Neural progenitor cell (in vitro differentiated cells): ENCODE data around the gene OPCML. TPM values are rescaled to one million over a fixed set of nuclear protein-coding genes. Genes with fewer than 3 reads are reported as not detected.

ENCODE experiments used
- DNase-seq: peaks from one replicate; pipeline ENCODE4 v3.0.0-alpha.2; 2016; ENCODE audit warnings: low spot score
- H2AFZ ChIP-seq: fragments of 200-600 bp; sonication (generic); replicated peaks from 2 replicates; pipeline ENCODE4 v1.6.1; 2016; ENCODE audit warnings: antibody characterized with exemption
- H3F3A ChIP-seq: fragments of 200-600 bp; sonication (generic); 2 replicates; pipeline ENCODE4 v1.6.1; 2016; ENCODE audit warnings: antibody characterized with exemption, low read depth
- H3K27ac ChIP-seq: fragments of 200-600 bp; sonication (generic); 2 replicates; pipeline ENCODE4 v1.5.1; 2016; ENCODE audit warnings: mild to moderate bottlenecking
- H3K27me3 ChIP-seq: fragments of 200-600 bp; sonication (generic); 2 replicates; pipeline ENCODE4 v1.6.1; 2016; ENCODE audit warnings: mild to moderate bottlenecking, moderate library complexity
- H3K36me3 ChIP-seq: fragments of 200-600 bp; sonication (generic); 2 replicates; pipeline ENCODE4 v1.5.1; 2016
- H3K4me1 ChIP-seq: fragments of 200-600 bp; sonication (generic); 2 replicates; pipeline ENCODE4 v1.6.1; 2016; ENCODE audit warnings: mixed run types
- H3K4me2 ChIP-seq: fragments of 200-600 bp; sonication (generic); 2 replicates; pipeline ENCODE4 v1.6.1; 2016
- H3K4me3 ChIP-seq: fragments of 200-600 bp; sonication (generic); 2 replicates; pipeline ENCODE4 v1.5.1; 2016
- H3K79me2 ChIP-seq: fragments of 200-600 bp; sonication (generic); 2 replicates; pipeline ENCODE4 v1.6.1; 2016; ENCODE audit warnings: low read depth
- H3K9ac ChIP-seq: fragments of 200-600 bp; sonication (generic); 2 replicates; pipeline ENCODE4 v1.6.1; 2016
- H3K9me3 ChIP-seq: fragments of 200-600 bp; sonication (generic); 2 replicates; pipeline ENCODE4 v1.5.1; 2016; ENCODE audit warnings: low read depth
- H4K20me1 ChIP-seq: fragments of 200-600 bp; sonication (generic); 2 replicates; pipeline ENCODE4 v1.6.1; 2016; ENCODE audit warnings: low read depth
- H3K27ac Mint-ChIP-seq: 3 replicates; pipeline ENCODE4 v1.8.0; 2021; ENCODE audit warnings: mixed read lengths
- H3K27me3 Mint-ChIP-seq: 2 replicates; pipeline ENCODE4 v1.8.0; 2022; ENCODE audit warnings: low read depth, mild to moderate bottlenecking, inconsistent platforms, moderate library complexity, mixed read lengths; ENCODE audit not compliant: insufficient read depth
- H3K36me3 Mint-ChIP-seq: 3 replicates; pipeline ENCODE4 v1.8.0; 2021; ENCODE audit warnings: mixed read lengths
- H3K4me1 Mint-ChIP-seq: 3 replicates; pipeline ENCODE4 v1.8.0; 2021; ENCODE audit warnings: mixed read lengths
- H3K4me3 Mint-ChIP-seq: 3 replicates; pipeline ENCODE4 v1.8.0; 2021; ENCODE audit warnings: mild to moderate bottlenecking, moderate library complexity, mixed read lengths
- H3K9me3 Mint-ChIP-seq: 3 replicates; pipeline ENCODE4 v1.8.0; 2020; ENCODE audit warnings: mixed read lengths
- EZH2 ChIP-seq: fragments of 200-600 bp; sonication (generic); IDR thresholded peaks from 2 replicates; pipeline ENCODE4 v1.6.1; 2017; ENCODE audit warnings: antibody characterized with exemption, mild to moderate bottlenecking, moderate library complexity
- EZH2phosphoT487 ChIP-seq: fragments of 200-600 bp; sonication (generic); IDR thresholded peaks from 2 replicates; pipeline ENCODE4 v1.6.1; 2017; ENCODE audit warnings: antibody characterized with exemption
- total RNA-seq: library from RNA; depleted of rRNA; stranded (reverse); fragments of >200 nt; gene quantifications from 2 replicates; pipeline ENCODE4 v1.2.3, GENCODE V29; 2015; ENCODE audit warnings: low replicate concordance
- TF ChIP-seq, protein P1 (sequence below): fragments of 200-600 bp; sonication (generic); IDR thresholded peaks from 2 replicates; pipeline ENCODE4 v1.5.1; 2017; ENCODE audit warnings: antibody characterized with exemption, mild to moderate bottlenecking

OPCML gene
- total RNA-seq, 1 donor from 2014 or later = 0.02 TPM

- Histone ChIP-seq H2AFZ (no peak overlapping the region), H3K4me3 (no peak overlapping the region), H3K79me2 (no peaks in the 10 kb centered on the region), H4K20me1 (no peaks in the 10 kb centered on the region), H3K4me1 (no peaks in the 10 kb centered on the region), H3K27me3 (no peaks in the 10 kb centered on the region), H3K27ac (no peak overlapping the region), H3K9ac (no peak overlapping the region), H3K36me3 (no peaks in the 10 kb centered on the region), H3K4me2 (no peak overlapping the region), H3F3A (no peaks in the 10 kb centered on the region), H3K9me3 (no peaks in the 10 kb centered on the region)
- DNase-seq = no peak
- peaks cover 7% of the 10 kb centered on the region for H3K27me3 Mint-ChIP-seq
- H3K4me1 Mint-ChIP-seq = peaks cover 11% of the 10 kb centered on the region
- no peak overlapping the region for H3K4me3 Mint-ChIP-seq
- no peak overlapping the region for H3K27ac Mint-ChIP-seq
- H3K9me3 Mint-ChIP-seq = no peaks in the 10 kb centered on the region
- no peaks in the 10 kb centered on the region for H3K36me3 Mint-ChIP-seq
- TF ChIP-seq EZH2 = no peak
- TF ChIP-seq, protein P1, sequence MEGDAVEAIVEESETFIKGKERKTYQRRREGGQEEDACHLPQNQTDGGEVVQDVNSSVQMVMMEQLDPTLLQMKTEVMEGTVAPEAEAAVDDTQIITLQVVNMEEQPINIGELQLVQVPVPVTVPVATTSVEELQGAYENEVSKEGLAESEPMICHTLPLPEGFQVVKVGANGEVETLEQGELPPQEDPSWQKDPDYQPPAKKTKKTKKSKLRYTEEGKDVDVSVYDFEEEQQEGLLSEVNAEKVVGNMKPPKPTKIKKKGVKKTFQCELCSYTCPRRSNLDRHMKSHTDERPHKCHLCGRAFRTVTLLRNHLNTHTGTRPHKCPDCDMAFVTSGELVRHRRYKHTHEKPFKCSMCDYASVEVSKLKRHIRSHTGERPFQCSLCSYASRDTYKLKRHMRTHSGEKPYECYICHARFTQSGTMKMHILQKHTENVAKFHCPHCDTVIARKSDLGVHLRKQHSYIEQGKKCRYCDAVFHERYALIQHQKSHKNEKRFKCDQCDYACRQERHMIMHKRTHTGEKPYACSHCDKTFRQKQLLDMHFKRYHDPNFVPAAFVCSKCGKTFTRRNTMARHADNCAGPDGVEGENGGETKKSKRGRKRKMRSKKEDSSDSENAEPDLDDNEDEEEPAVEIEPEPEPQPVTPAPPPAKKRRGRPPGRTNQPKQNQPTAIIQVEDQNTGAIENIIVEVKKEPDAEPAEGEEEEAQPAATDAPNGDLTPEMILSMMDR = no peak
- no peak for TF ChIP-seq EZH2phosphoT487
Measured at GRCh38 chr11:132424433-132424832, 1107.9 kb downstream of the OPCML start.

GRCh38 chr11:132423266-132423665 lies 1109.0 kb downstream of the OPCML start:
- Histone ChIP-seq H3K4me3 (no peak overlapping the region), H3K27ac (no peak overlapping the region), H3K4me1 (no peaks in the 10 kb centered on the region), H3K36me3 (no peaks in the 10 kb centered on the region), H4K20me1 (no peaks in the 10 kb centered on the region), H3K9me3 (no peaks in the 10 kb centered on the region), H3K9ac (no peak overlapping the region), H2AFZ (no peak overlapping the region), H3K79me2 (no peaks in the 10 kb centered on the region), H3K4me2 (no peak overlapping the region), H3K27me3 (no peaks in the 10 kb centered on the region), H3F3A (no peaks in the 10 kb centered on the region)
- peaks cover 7% of the 10 kb centered on the region for H3K27me3 Mint-ChIP-seq
- H3K36me3 Mint-ChIP-seq = no peaks in the 10 kb centered on the region
- H3K4me1 Mint-ChIP-seq = peaks cover 5% of the 10 kb centered on the region
- H3K4me3 Mint-ChIP-seq = no peak overlapping the region
- DNase-seq = no peak
- H3K27ac Mint-ChIP-seq = no peak overlapping the region
- TF ChIP-seq EZH2 (no peak), EZH2phosphoT487 (no peak)
- TF ChIP-seq, protein P1 = no peak
- H3K9me3 Mint-ChIP-seq = no peaks in the 10 kb centered on the region

- Mint-ChIP-seq H3K4me1 (peaks cover 5% of the 10 kb centered on the region), H3K27ac (no peak overlapping the region), H3K9me3 (no peaks in the 10 kb centered on the region), H3K4me3 (no peak overlapping the region), H3K36me3 (no peaks in the 10 kb centered on the region), H3K27me3 (peaks cover 4% of the 10 kb centered on the region)
- DNase-seq = no peak
- no peaks in the 10 kb centered on the region for H4K20me1 ChIP-seq
- H3K4me1 ChIP-seq = no peaks in the 10 kb centered on the region
- H3K36me3 ChIP-seq = no peaks in the 10 kb centered on the region
- TF ChIP-seq, protein P1 = no peak
- TF ChIP-seq EZH2 = no peak
- no peak for TF ChIP-seq EZH2phosphoT487
- H2AFZ ChIP-seq = no peak overlapping the region
- no peaks in the 10 kb centered on the region for H3K79me2 ChIP-seq
- no peaks in the 10 kb centered on the region for H3F3A ChIP-seq
- no peak overlapping the region for H3K4me2 ChIP-seq
- H3K27me3 ChIP-seq = no peaks in the 10 kb centered on the region
- no peak overlapping the region for H3K9ac ChIP-seq
- no peak overlapping the region for H3K27ac ChIP-seq
- H3K4me3 ChIP-seq = no peak overlapping the region
- no peaks in the 10 kb centered on the region for H3K9me3 ChIP-seq
Measured at GRCh38 chr11:132422722-132423121, 1109.6 kb downstream of the OPCML start.

GRCh38 chr11:132421555-132421954 lies 1110.7 kb downstream of the OPCML start:
- Mint-ChIP-seq H3K36me3 (no peaks in the 10 kb centered on the region), H3K4me1 (peaks cover 5% of the 10 kb centered on the region), H3K27ac (no peak overlapping the region), H3K27me3 (peaks cover 4% of the 10 kb centered on the region), H3K4me3 (no peak overlapping the region), H3K9me3 (no peaks in the 10 kb centered on the region)
- TF ChIP-seq EZH2phosphoT487 (no peak), EZH2 (no peak)
- TF ChIP-seq, protein P1 = no peak
- Histone ChIP-seq H3K9me3 (no peaks in the 10 kb centered on the region), H3K4me3 (no peak overlapping the region), H3K4me2 (no peak overlapping the region), H3F3A (no peaks in the 10 kb centered on the region), H3K79me2 (no peaks in the 10 kb centered on the region), H3K36me3 (no peaks in the 10 kb centered on the region), H3K4me1 (no peaks in the 10 kb centered on the region), H3K27me3 (no peaks in the 10 kb centered on the region), H4K20me1 (no peaks in the 10 kb centered on the region), H3K9ac (no peak overlapping the region), H2AFZ (no peak overlapping the region), H3K27ac (no peak overlapping the region)
- no peak for DNase-seq
